Ovary (tissue), 3 donors: ENCODE results near the gene DDIT4.

Experiments used
- CTCF ChIP-seq, 3 donors: fragments of 450-650 bp in 2 of 3; fragments of 200-600 bp in 1 of 3; IDR thresholded peaks; one replicate each; pipeline versions ENCODE4 v1.5.1 to v1.8.0; 2016 to 2022; ENCODE audit warnings: antibody characterized with exemption in 3 of 3, mild to moderate bottlenecking in 1 of 3
- EP300 ChIP-seq: sonication (generic); formaldehyde crosslinking; IDR thresholded peaks from one replicate; pipeline ENCODE4 v1.6.1; 2017; ENCODE audit warnings: antibody characterized with exemption
- POLR2A ChIP-seq: fragments of 450-650 bp; IDR thresholded peaks from one replicate; pipeline ENCODE4 v1.6.1; 2017; ENCODE audit warnings: antibody characterized with exemption, mild to moderate bottlenecking, moderate library complexity
- donor health status: DM: no; HTN: no; CAD: no.

- TF ChIP-seq CTCF (IDR thresholded peaks at IDR 0.05) (peak in 1 of 3 donors; percentile 61), EP300 (peak; percentile 28), POLR2A (no peak)
Measured at GRCh38 chr10:72243822-72244437, 29.8 kb upstream of the DDIT4 start.
